CD4-positive, alpha-beta T cell (primary cell): ENCODE data around the gene C4orf51. TPM values are rescaled to one million over a fixed set of nuclear protein-coding genes. Genes with fewer than 3 reads are reported as not detected.

Experiments used
- ATAC-seq: fragments of 200-7000 bp; cut with Tn5 transposase; one replicate; pipeline ENCODE4 v1.10.0; 2022; ENCODE audit warnings: mild to moderate bottlenecking; ENCODE audit not compliant: poor library complexity
- CTCF ChIA-PET: fragments of 350-600 bp; sonication (Branson Sonifier 250); formaldehyde crosslinking; loops from one replicate; lab custom pipeline; 2021; ENCODE audit warnings: antibody characterized with exemption, inconsistent platforms; lab: Charles Lee
- POLR2A ChIA-PET: fragments of 350-600 bp; sonication (Branson Sonifier 250); formaldehyde crosslinking; loops from one replicate; lab custom pipeline; 2021; ENCODE audit warnings: antibody characterized with exemption, inconsistent platforms; lab: Charles Lee
- DNase-seq, 14 experiments: peaks; one replicate each; pipeline ENCODE4 v3.0.0-alpha.2; 2013 to 2020; ENCODE audit warnings: mixed read lengths in 2 of 14
- H3K27ac ChIP-seq, 2 donors: one replicate each; pipeline versions ENCODE4 v1.5.1 to v1.7.0; 2013; ENCODE audit warnings: low read length in 2 of 2, low read depth in 1 of 2, mild to moderate bottlenecking in 1 of 2
- H3K27me3 ChIP-seq, 2 experiments: 1 replicate in 1 of 2; 2 replicates in 1 of 2; pipeline versions ENCODE4 v1.6.1 to v1.7.0; 2013; ENCODE audit warnings: low read length in 2 of 2, control low read depth in 1 of 2, mild to moderate bottlenecking in 1 of 2, moderate library complexity in 1 of 2; ENCODE audit not compliant: insufficient read depth in 2 of 2, control insufficient read depth in 1 of 2
- H3K36me3 ChIP-seq: one replicate; pipeline ENCODE4 v1.6.1; 2013; ENCODE audit warnings: low read length, control low read depth; ENCODE audit not compliant: insufficient read depth
- H3K4me1 ChIP-seq: one replicate; pipeline ENCODE4 v1.6.1; 2013; ENCODE audit warnings: low read length, control low read depth; ENCODE audit not compliant: insufficient read depth
- H3K4me3 ChIP-seq: one replicate; pipeline ENCODE4 v1.5.1; 2013; ENCODE audit warnings: mild to moderate bottlenecking, low read length, moderate library complexity
- H3K9me3 ChIP-seq, 2 experiments: 1 replicate in 1 of 2; 2 replicates in 1 of 2; pipeline versions ENCODE4 v1.6.1 to v1.7.0; 2013; ENCODE audit warnings: low read length in 2 of 2, mild to moderate bottlenecking in 2 of 2, control low read depth in 1 of 2, moderate library complexity in 1 of 2; ENCODE audit not compliant: control insufficient read depth in 1 of 2, insufficient read depth in 1 of 2
- H3K27ac Mint-ChIP-seq: one replicate; pipeline ENCODE4 v1.8.0; 2020; ENCODE audit warnings: mixed read lengths
- H3K27me3 Mint-ChIP-seq: one replicate; pipeline ENCODE4 v1.8.0; 2021; ENCODE audit warnings: mixed read lengths
- H3K36me3 Mint-ChIP-seq: one replicate; pipeline ENCODE4 v1.8.0; 2021; ENCODE audit warnings: low read depth, mixed read lengths
- H3K4me1 Mint-ChIP-seq: one replicate; pipeline ENCODE4 v1.8.0; 2021; ENCODE audit warnings: low read depth, mixed read lengths
- H3K4me3 Mint-ChIP-seq: one replicate; pipeline ENCODE4 v1.8.0; 2020; ENCODE audit warnings: mild to moderate bottlenecking, mixed read lengths
- H3K9me3 Mint-ChIP-seq: one replicate; pipeline ENCODE4 v1.8.0; 2020; ENCODE audit warnings: mixed read lengths
- intact Hi-C, 2 experiments: fragments of 100-400 bp; cut with DNase I in 1 of 2; cut with micrococcal nuclease in 1 of 2; formaldehyde crosslinking; loops; one replicate each; pipeline versions ENCODE4 v1.15.1 to v1.9.0; 2023 to 2025; cut with DNase I, micrococcal nuclease
- total RNA-seq, 174 experiments: library from RNA in 2 of 174; stranded (reverse) in 2 of 174; gene quantifications; one replicate each; pipeline ENCODE4 v1.2.3 and lab custom pipeline; 2021 to 2026
- TF ChIP-seq, protein P1 (sequence below): fragments of 200-600 bp; IDR thresholded peaks from one replicate; pipeline ENCODE4 v1.8.0; 2022; ENCODE audit warnings: antibody characterized with exemption, mild to moderate bottlenecking

C4orf51 gene
- total RNA-seq, 2 experiments from 2014 or later, result not detected

- Mint-ChIP-seq H3K27ac (peak overlapping the region; percentile 58), H3K4me3 (peak overlapping the region; percentile 89), H3K36me3 (no peaks in the 10 kb centered on the region), H3K9me3 (no peaks in the 10 kb centered on the region), H3K4me1 (peaks cover 21% of the 10 kb centered on the region), H3K27me3 (no peaks in the 10 kb centered on the region)
- ChIA-PET POLR2A (interaction anchor here (0.7 kb wide), 1 partner anchor 22 kb away, joined by 3 read pairs; no protein-coding TSS in a partner anchor), CTCF (no interaction called here)
- intact Hi-C loops, result loop anchor here in 1 of 2 experiments (5.0 kb wide), 4 partner anchors 203 to 637 kb away; partner anchors contain the start of genes ABCE1, ANAPC10, OTUD4 and ZNF827
- TF ChIP-seq, protein P1, sequence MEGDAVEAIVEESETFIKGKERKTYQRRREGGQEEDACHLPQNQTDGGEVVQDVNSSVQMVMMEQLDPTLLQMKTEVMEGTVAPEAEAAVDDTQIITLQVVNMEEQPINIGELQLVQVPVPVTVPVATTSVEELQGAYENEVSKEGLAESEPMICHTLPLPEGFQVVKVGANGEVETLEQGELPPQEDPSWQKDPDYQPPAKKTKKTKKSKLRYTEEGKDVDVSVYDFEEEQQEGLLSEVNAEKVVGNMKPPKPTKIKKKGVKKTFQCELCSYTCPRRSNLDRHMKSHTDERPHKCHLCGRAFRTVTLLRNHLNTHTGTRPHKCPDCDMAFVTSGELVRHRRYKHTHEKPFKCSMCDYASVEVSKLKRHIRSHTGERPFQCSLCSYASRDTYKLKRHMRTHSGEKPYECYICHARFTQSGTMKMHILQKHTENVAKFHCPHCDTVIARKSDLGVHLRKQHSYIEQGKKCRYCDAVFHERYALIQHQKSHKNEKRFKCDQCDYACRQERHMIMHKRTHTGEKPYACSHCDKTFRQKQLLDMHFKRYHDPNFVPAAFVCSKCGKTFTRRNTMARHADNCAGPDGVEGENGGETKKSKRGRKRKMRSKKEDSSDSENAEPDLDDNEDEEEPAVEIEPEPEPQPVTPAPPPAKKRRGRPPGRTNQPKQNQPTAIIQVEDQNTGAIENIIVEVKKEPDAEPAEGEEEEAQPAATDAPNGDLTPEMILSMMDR, result no peak
- DNase-seq (no peak), ATAC-seq (no peak)
- Histone ChIP-seq H3K9me3 (no peaks in the 10 kb centered on the region), H3K27ac (no peak overlapping the region), H3K4me3 (no peak overlapping the region), H3K36me3 (no peaks in the 10 kb centered on the region), H3K4me1 (peaks cover 14% of the 10 kb centered on the region), H3K27me3 (no peaks in the 10 kb centered on the region)
These were observed 54.1 kb downstream of the C4orf51 start for GRCh38 chr4:145734031-145734430.

- Histone ChIP-seq H3K4me1 (peaks cover 14% of the 10 kb centered on the region), H3K36me3 (no peaks in the 10 kb centered on the region), H3K27ac (no peak overlapping the region), H3K4me3 (no peak overlapping the region), H3K27me3 (no peaks in the 10 kb centered on the region), H3K9me3 (no peaks in the 10 kb centered on the region)
- Mint-ChIP-seq H3K9me3 (no peaks in the 10 kb centered on the region), H3K27me3 (no peaks in the 10 kb centered on the region), H3K27ac (peak overlapping the region; percentile 58), H3K36me3 (no peaks in the 10 kb centered on the region), H3K4me3 (peak overlapping the region; percentile 89), H3K4me1 (peaks cover 21% of the 10 kb centered on the region)
- CTCF ChIA-PET, result no interaction called here
- no peak for ATAC-seq
- TF ChIP-seq, protein P1, result no peak
- POLR2A ChIA-PET, result no interaction called here
- intact Hi-C loops, result loop anchor here in 1 of 2 experiments (5.0 kb wide), 4 partner anchors 203 to 637 kb away; partner anchors contain the start of genes ABCE1, ANAPC10, OTUD4 and ZNF827
- no peak for DNase-seq
These were observed 54.8 kb downstream of the C4orf51 start for GRCh38 chr4:145734576-145735346.

DNA sequence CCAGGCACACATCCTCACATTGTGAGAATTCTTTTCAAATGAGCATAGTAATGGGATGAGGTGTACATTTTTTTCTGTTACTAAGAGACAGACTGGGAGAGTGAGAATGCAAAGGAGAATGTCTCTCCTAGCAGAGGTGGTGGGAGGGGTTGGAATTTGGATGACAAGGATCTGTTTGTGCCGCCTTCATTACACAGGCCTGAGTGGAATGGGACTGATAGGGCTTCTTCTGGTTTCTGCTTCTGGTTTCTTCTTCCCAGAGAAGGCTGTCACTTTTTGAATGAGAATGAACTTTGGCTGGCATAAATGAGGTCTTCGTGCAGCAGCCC, 55.4 kb downstream of the C4orf51 start:
- ATAC-seq, result no peak
- Mint-ChIP-seq H3K9me3 (no peaks in the 10 kb centered on the region), H3K36me3 (no peaks in the 10 kb centered on the region), H3K4me1 (peaks cover 21% of the 10 kb centered on the region), H3K27me3 (no peaks in the 10 kb centered on the region), H3K4me3 (peak overlapping the region; percentile 46), H3K27ac (no peak overlapping the region)
- no peak for DNase-seq
- intact Hi-C loops, result no loop called here
- ChIA-PET CTCF (no interaction called here), POLR2A (no interaction called here)
- no peaks in the 10 kb centered on the region for H3K36me3 ChIP-seq
- no peak overlapping the region for H3K27ac ChIP-seq
- peaks cover 14% of the 10 kb centered on the region for H3K4me1 ChIP-seq
- H3K4me3 ChIP-seq, result no peak overlapping the region
- TF ChIP-seq, protein P1, result no peak
- H3K9me3 ChIP-seq, result no peaks in the 10 kb centered on the region
- no peaks in the 10 kb centered on the region for H3K27me3 ChIP-seq
